Suppressor macrophage treated with lipopolysaccharide for 1 hour (primary cell): ENCODE data around the gene PAX3.

Experiments
- DNase-seq, 3 donors: peaks; one replicate each; pipeline ENCODE4 v3.0.0-alpha.2; 2020 to 2022

The PAX3 gene

DNA sequence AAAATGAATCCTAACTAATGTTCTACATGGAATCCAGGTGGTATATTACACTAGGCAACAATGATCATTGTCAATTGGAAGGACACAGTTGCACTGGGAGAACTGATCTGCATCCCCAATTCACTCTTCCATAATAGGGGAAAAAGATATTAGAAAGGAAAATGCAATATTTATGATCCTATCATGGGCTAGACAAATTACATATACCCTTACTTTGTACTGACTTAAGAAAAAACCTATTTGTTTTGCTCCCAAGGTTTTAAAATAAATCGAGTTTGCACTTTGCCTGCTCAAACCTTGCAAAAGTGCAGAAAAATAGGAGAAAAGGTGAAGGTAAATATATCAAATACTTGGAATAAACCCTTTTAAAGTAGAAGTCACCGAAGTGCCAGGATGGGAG lies 11.0 kb upstream of the PAX3 start:
- DNase-seq: no peak

DNA sequence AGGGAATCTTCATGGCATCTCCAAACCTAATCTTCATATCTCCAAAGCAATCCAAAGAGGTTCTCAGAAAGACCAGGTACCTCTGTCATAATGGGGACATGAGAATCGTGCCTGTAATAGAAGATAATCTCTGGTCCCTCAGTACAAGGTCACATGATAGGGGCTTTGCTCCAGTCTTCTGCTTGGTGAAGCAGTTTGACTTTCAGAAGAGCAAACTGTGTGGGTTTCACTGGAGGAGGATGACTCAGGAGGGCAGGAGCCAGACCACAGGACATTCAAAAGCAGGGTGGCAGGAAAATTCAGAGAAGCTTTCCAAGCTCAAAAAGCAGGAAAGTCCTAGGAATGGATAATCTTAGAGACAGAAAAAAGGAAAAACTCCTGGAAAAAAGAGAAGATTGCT lies 10.6 kb upstream of the PAX3 start:
- DNase-seq: peak; percentile 63 to 68 (median 64)

DNA sequence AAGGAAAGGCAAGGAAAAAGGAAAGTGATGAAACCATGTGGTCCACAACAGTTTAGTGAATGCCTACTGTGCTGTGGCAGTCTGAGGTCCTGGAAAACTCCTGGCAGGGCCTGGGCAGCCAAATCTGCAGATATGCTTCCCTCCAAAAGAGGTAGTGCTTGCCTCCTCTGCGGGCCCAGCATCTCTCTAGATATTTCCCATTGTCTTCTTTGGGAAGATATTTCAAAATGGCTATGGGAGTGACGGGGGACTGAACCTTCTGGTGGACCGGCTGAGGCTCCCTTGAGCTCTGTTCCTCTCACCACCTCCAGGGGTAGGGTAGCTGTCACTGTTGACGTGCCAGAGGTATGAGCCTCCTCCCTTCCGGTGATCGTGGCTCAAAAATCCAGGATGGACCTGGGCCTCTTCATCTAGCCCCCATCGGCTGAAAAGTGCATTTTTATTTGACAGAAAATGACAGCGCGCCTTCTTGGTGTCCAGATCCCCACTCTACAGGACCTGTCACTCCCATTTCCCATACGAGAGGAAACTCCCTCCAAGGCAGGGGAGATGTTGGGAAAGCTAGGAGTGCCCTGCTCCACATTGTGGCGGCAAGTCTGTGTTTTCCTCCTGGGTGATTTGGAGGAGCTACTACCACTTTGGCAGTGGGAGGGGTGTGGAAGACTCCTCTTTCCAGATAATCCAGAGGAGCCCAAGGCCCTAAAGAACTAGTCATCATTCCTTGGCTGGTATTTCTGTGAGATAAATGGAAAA lies 9.4 kb upstream of the PAX3 start:
- DNase-seq: peak; percentile 43 to 59 (median 50)

DNA sequence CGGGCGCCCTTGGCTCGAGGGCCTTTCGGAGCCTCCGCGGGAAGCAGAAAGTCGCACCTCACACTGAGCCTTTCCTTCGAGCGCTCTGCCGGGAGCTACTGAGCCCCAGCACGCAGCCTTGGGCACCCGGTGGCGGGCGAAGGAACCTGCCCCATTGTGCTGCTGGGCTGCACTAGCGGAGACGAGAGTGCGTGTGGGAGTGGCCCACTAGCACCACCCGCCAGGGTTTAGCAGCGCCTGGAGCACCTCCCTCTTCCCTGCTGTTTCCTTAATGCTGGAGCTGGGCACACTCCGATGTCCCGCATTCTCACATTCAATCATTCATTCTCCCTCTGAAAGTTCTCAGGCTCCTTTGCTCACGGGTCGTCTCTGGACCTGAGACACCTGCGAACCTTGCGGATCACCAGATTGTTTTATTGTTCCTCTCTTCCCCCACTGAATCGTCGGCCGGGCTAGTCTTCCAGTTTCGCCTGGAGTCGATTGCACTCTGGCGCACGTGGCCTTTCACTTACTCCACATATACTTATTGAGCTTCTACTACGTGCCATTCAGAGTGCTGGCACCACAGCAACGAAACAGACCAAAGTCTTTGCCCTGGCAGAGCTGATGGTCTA lies 8.5 kb upstream of the PAX3 start:
- peak in 1 of 3 donors; percentile 55 for DNase-seq

DNA sequence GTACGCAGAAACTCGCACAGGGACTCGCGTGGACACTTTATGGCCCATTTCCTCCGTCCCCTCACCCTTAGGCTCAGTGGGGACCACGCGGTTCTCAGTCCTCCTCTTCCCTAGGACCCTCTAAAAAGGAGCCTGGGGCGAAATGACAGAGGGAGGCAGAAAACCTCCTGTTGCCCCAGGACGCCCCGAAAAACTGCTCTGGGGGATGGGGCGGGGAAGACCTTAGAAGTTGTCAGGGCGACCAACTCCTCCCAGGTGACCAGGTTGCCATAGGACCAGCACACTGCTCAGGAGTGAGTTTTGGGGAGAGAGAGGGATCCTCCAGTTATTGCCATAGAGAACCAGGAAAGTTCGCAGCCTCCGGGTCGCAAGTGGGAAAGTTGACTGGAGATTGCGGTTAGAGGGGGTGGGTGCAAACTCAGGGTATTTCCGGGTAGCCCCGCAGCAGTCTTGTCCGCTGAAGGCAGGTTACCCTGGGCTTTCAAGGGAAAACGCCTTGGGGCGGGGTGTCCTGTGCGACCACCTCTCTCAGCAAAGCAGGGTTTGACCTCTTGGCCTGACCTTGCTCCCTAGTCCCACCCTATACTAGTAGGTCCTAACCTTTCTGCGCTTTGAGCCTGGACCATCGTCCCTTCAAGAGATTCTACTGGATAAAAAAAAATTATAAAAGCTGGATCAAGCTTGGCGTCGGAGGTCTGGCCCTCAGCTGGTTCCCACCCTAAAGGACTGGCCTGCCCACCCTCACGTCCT lies 7.8 kb upstream of the PAX3 start:
- DNase-seq: no peak

DNA sequence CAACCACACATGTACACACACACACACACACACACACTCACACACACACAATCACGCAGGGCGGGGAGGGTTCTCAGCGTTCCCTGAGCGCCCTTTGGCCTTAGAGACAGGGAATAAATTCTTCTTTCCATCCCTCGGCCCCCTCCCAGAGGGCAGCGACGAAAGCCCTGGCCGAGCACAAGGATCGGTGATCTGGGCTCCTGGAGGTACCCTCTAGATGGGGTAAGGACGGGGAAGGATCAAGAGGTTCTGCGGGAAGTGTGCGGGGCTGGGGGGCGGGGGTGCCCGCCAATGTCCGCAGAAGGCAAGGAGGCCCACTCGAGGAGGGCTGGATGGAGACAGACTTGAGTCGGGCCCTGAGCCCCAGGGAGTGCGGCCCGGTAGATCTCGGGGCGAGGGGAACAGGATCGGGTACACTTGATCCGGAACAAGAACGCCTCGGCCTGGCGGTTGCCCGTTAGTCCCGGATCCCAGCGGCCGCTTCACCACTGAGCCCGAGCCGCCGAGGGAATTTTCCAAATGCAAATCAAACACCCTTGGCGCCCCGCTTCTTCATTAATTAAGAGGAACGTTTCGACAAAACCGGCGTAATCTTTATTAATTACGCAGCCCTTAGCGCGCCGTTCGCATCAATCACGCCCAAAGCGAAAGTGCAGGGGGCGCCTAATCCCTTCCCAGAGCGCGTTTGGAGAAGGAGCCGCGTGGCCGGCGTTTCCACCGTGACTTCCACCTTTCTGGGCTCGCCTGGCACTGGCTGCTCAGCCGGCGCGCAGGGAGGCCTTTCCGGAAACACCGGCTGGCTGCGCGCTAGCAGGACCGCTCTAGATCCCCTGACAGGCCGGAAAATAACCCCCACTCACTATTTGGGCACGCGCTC lies 7.0 kb upstream of the PAX3 start:
- DNase-seq: peak; percentile 57 to 77 (median 67)

DNA sequence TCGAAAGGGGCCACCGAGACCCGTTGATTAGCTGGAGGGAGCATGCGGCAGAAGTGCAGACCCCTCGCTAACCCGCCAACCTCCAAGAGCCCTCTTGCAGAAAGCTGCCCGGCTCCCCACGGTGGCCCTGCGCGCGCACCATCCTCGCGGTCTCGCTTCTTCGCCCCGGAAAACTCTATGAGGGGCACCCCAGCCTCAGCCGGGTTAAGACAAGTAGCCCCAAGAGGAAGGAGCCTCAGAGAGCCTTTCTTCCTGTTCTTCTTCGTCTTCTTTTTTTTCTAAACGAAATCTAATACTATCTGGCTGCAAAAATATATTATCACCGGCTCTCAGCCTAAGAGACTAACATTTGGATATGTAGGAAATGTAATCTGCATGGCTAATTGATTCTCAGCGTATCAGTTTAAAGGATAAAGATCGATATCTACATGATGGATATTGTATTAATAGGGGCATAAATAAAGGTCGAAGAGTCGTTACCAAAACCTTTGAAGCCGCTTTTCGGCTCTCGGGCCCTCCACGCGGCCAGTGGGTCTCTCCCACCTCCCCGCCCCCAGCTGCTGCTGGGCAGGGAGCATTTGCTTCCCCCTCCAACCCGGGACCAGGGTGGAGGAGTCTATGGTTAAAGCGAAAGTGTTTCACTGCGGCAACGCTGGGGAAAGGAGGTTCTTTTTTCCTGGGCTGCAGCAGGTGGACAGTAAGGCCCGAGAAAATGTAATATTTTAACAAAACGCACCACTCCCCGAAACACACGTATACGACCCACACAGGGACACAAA lies 6.1 kb upstream of the PAX3 start:
- DNase-seq: peak in 2 of 3 donors; percentile 53 to 61

DNA sequence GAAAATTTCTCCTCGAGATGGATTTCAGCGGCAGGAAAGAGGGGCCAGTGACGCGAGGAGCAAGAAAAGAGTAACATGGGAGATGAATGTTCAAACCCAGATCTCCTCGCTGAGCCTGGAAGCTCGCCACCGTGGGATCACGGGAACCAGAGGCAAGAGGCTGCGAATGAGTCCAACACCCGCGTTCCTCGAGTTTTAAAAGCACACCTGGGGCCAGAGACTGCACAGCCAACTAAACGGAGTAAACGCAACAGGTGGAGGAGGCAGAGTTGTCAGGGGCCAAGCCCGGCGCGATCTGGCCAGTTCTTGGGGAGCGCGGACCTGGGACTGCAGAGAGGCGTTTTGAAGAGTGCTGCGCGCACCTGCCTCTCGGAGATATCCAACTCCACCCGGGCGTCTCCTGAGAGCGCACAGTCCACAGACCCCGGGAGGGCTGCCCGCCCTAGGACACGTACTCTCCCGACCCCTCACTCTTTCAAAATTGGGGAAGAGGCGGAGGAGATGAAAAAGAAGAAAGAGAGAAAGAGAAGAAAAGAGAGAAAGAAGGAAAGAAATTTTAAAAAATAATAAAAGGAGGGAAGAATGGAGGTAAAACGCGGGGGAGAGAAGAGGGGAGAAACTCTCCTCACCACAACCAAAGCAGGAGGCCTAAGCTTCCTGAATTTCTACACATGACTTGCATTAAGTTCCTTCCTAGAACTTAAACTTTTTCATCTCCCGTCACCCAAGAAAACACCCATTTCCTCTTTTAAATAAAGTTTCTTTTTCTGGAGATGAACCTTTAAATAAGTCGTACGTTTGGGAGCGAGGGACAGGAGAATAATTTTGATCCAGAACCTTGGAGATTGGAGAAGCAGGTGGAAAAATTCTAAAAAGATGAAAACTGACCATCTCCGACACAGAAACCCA lies 5.3 kb upstream of the PAX3 start:
- peak; percentile 37 to 72 (median 64) for DNase-seq

DNA sequence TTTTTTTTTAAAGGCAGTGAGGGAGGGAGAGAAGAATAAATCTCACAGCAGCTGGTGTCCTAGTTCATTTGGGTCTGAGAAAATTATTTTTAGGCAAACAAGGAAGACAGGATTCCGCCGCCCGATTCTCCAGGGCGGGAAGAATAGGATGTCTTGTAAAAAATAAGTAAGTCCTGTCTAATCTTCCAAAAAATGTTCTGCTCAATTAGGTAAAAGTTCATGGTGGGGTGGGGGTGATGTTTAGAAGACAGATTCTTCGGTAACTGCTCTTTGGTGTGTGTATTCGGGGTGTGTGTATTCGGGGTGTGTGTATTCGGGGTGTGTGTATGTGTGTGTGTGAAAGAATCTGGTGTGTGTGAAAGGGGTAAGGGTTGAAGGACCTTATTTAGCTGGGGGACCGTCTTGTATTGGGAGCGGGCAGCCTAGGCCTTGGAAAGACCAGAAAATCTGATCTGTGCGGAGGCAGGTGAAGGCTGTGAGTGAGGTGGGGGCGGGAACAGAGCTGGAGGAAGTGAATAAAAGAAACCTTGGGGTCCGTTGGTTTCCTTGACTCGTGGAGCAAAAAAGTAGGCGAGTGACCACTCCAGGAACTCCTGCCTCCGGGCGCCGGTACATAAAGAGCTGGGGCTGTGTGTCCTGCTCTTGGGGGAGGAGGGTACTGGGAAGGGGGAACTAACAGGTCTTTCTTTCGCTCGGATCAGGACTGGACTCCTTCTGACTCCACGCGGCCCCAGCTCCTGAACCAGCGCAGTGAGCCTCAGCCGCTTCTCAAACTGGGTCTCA lies 4.4 kb upstream of the PAX3 start:
- DNase-seq: no peak

DNA sequence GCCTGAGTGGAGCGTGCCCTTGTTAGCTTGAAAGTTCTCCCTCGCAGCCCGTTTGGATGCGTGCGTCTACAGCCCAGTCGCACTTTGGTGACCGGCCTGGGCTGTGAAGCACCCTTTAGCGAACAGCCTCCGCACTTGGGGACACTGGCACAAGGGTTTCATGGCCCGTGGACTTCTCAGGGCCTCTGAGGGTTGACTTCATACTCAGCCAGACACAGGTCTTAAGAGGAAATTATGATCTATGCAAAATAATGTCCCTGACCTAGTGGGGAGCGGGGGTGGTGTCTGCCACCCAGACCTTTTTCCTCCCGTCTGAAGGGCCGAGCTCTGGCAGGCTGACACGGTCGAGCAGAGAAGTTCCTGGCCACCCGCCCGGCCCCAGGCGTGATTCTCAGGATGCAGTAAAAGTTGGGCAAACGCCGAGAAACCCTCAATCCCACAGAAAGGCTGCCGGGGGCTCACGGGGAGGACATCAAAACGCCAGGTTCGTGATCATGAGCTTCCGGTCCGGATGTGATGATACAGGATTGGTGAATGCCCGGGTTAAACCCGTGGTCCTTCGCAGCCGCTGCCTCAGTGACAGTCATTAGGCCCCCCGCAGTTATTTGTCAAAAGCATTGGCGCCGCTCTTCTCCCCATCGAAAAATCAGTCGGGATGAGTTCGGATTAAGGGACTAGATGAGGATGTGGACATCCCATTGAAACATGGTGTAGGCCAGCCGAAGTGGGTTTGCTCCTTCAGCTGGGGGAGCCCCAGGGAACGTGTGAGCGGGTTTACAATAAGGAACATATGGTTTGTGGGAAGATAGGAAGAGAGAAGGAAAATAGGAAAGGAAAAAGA lies 3.6 kb upstream of the PAX3 start:
- peak in 1 of 3 donors; percentile 40 for DNase-seq

DNA sequence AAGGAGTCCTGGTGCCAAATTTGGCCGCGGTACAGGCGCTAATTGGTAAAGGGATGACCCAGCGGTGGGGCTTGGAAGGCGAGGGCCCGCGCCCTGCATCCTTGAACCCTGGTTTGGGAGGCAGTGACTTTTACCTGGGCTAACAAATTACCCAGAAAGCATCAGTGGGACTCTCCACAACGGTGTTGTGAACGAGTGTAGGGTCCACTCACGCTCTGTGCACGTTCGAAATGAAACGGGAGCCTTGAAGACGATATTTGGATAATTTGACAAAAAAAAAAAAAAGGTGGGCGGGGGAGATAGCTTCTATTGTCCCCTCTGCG lies 3.0 kb upstream of the PAX3 start:
- no peak for DNase-seq

DNA sequence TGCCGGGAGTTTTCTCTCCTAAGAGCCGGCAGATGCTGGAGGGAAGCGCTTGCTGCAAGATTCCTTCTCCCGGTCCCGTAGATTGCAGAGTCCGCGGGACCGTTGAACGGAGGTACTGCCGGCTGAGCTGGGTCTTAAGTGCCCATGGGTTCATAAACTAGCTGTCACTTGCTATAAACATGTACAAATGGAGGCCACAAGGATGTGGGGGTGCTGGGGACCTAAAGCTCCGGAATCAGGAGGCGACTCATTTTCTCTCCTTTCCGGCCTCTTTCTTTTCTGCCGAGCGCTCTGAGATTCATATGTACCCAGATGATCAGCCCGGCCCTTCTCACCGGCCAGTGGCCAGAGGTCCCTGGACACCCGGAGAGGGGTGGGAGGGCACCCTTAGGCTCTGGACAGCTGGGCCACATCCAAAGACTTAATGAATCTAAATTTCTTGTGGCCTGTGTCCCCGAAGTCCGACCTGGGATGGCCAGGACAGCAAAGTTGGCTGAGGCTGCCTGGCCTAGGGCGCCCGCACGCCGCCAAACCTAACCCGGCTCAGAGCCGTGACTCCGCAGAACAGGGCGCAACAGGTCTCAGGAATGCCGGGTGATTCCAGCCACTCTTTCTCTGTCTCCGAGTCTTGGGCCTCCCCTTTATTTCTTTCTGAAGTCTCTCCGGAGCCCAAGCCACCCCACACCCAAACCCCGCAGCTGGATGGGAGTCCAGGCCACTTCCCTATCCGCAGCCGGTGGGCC lies 2.4 kb upstream of the PAX3 start:
- DNase-seq: peak in 1 of 3 donors; percentile 20

DNA sequence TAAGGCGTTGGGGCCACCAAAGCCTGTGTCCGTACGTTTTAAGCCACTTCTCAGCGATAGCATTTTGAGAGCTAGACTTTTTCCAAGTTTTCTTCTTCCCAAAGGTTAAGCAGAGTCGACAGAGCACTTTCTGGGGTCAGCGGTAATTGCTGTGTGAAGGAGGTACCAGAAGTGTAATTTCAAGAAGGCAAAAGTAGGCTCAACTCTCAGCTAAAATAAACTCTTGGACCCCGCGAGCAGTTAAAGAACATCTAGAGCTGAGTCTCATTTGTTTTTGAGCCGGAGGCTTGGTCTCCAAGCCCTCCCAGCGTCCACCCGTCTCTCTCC lies 1.9 kb upstream of the PAX3 start:
- DNase-seq: no peak

DNA sequence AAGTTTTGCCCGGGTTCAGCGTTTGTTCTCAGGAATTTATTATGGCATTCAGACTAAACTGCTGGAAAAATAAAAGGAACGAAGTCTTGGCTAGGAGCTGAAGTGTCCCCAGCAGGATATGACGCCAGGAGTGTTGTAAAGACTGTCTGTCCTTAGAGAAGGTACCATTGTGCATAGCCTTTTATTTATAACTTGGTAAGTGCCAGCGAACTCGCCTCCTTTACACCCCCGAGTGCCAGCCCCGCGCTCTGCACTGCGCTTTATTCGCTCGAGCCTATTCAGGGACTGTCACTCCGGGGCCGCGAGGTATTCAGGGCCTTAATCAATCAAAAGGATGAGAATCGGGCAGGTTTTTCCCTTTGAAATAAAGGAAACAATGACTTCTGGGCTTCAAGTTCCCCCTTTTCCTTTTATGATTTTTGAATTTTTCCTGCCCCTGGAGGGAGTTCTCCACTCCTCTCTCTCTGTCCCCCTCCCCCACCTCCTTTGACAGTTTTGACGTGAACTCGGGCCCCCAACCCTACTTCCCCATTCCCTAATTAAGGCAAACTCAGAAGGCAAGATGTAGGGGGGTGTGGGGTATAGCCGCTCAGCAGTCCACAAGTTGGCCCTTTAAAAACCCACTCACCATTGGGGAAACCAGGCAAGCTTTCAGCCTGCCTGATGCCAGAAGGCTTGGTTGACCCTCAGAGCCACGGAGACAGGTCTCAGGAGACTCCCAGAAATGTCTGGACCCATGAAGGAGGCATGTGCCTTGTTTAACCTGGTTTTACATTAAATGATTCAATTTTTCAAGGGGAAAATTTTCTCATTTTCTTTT lies 1.3 kb upstream of the PAX3 start:
- DNase-seq: peak in 1 of 3 donors; percentile 4

DNA sequence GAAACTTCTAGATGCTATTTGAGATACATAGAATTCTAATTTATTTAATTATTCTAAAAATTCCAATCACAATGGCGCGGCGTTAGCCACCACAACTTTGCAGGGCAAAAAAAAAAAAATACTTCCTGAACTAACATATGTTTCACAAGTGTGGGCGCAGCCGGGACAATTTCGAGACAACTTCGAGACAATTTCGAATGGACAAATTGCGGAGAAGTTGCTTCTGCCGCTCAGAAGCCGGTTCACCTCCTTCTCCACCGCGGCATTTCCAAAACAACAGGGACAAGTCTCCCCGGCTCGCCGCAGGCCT lies 842 bp downstream of the PAX3 start:
- DNase-seq: peak; percentile 43 to 50 (median 46)

DNA sequence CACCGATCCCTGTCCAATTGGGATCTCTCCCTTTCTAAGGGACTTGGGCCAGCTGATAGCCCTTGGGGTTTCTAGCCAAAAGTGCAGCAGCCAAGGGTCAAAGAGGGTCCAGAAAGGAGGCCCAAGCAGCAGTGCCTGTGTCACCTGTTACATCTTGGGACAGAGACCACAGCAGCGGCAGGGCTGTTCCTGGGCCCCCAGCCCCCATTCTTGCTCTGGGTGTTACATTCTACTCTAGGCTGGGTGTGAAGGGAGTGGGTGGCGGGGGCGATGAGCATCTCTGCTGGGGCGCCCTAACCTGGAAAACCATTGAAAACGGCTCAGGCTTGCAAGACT lies 1.2 kb downstream of the PAX3 start:
- DNase-seq: no peak

DNA sequence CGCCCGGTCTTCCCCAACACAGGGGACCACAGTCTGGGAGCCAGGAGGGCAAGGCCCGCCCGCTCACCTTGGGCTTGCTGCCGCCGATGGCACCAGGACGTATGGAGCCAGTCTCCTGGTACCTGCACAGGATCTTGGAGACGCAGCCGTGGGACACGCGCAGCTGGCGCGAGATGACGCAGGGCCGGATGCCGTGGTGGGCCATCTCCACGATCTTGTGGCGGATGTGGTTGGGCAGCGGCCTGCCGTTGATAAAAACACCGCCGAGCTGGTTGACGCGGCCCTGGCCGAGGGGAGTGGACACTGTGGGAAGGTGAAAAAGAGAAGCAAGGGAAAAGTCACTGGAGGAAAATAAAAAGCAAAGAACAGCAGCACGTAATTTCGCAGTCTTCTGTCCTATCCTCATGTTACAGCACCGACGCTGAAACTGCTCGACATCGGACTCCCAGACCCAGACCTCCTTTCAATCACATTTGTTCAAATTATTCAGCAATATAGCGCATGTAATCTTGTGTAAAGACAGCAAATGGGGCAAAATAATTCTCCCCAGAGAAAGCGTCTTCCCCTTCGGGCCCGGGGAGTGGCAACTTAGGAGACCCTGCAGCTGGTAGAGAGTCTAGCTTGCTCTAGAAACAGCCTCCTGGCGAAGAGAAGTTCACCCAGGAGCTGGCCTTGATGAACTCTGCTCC lies 1.7 kb downstream of the PAX3 start:
- DNase-seq: peak in 1 of 3 donors; percentile 44
